GM19395 (cell line): ENCODE data around the gene ENOX1.

Experiments used
- ATAC-seq: cut with Tn5 transposase; IDR thresholded peaks from one replicate; pipeline ENCODE4 v1.9.1; 2021; ENCODE audit warnings: mild to moderate bottlenecking, moderate library complexity; ENCODE audit not compliant: unreplicated experiment

ENOX1 gene

GRCh38 chr13:43611281-43612273 is 175.2 kb downstream of the ENOX1 start:
- no peak for ATAC-seq

- no peak for ATAC-seq
Measured at GRCh38 chr13:43608400-43609137, 178.2 kb downstream of the ENOX1 start.

- no peak for ATAC-seq
Measured at GRCh38 chr13:43597599-43597945, 189.2 kb downstream of the ENOX1 start.

GRCh38 chr13:43596924-43597598 is 189.7 kb downstream of the ENOX1 start:
- ATAC-seq: no peak

GRCh38 chr13:43596006-43596405 is 190.8 kb downstream of the ENOX1 start:
- no peak for ATAC-seq

- ATAC-seq: no peak
Measured at GRCh38 chr13:43587376-43587775, 199.4 kb downstream of the ENOX1 start.

GRCh38 chr13:43584751-43585150 is 202.0 kb downstream of the ENOX1 start:
- no peak for ATAC-seq

GRCh38 chr13:43583321-43583720 is 203.5 kb downstream of the ENOX1 start:
- ATAC-seq: no peak

- ATAC-seq: no peak
Measured at GRCh38 chr13:43580280-43580679, 206.5 kb downstream of the ENOX1 start.

- ATAC-seq: no peak
Measured at GRCh38 chr13:43579321-43579720, 207.5 kb downstream of the ENOX1 start.

GRCh38 chr13:43574605-43575004 is 212.2 kb downstream of the ENOX1 start:
- no peak for ATAC-seq

- ATAC-seq: no peak
Measured at GRCh38 chr13:43573802-43574514, 212.8 kb downstream of the ENOX1 start.

GRCh38 chr13:43573361-43573740 is 213.4 kb downstream of the ENOX1 start:
- no peak for ATAC-seq

GRCh38 chr13:43572656-43573360 is 214.0 kb downstream of the ENOX1 start:
- ATAC-seq: no peak

GRCh38 chr13:43569658-43570057 is 217.1 kb downstream of the ENOX1 start:
- no peak for ATAC-seq

- ATAC-seq: no peak
Measured at GRCh38 chr13:43567608-43568007, 219.2 kb downstream of the ENOX1 start.

GRCh38 chr13:43564952-43565351 is 221.8 kb downstream of the ENOX1 start:
- no peak for ATAC-seq

- ATAC-seq: no peak
Measured at GRCh38 chr13:43561081-43561480, 225.7 kb downstream of the ENOX1 start.

GRCh38 chr13:43558939-43559338 is 227.8 kb downstream of the ENOX1 start:
- no peak for ATAC-seq

- no peak for ATAC-seq
Measured at GRCh38 chr13:43558326-43558725, 228.4 kb downstream of the ENOX1 start.
